ENCODE measurements around the gene ACOT7.

The ACOT7 gene

DNA sequence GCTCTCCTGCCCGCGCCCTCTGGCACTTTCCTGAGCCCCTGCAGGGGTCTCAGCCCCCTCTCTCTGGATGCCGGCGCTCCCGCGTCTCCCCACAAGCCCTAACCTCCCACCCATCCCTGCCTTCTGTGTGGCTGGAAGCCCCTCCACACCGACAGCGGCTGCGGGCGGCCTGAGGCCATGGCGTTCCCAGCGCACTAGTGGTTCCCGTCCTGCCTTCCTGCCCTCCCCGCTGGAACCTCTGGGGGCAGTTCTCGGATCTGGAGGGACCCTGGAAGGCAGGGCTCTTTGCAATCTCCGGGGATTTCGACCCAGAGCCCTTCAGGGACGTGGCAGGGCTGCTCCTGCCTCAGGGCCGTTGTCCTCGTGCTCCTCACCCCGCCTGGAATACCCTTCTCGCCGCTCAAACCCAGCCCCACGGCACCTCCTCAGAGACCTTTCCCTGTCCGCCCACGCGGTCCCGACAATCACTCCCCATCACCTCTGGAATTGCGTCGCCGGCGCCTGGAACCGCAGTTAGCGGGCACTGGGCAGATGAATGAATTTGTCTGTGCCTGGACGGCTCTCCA is 30.5 kb upstream of the ACOT7 start:
- DNase-seq, result no peak

DNA sequence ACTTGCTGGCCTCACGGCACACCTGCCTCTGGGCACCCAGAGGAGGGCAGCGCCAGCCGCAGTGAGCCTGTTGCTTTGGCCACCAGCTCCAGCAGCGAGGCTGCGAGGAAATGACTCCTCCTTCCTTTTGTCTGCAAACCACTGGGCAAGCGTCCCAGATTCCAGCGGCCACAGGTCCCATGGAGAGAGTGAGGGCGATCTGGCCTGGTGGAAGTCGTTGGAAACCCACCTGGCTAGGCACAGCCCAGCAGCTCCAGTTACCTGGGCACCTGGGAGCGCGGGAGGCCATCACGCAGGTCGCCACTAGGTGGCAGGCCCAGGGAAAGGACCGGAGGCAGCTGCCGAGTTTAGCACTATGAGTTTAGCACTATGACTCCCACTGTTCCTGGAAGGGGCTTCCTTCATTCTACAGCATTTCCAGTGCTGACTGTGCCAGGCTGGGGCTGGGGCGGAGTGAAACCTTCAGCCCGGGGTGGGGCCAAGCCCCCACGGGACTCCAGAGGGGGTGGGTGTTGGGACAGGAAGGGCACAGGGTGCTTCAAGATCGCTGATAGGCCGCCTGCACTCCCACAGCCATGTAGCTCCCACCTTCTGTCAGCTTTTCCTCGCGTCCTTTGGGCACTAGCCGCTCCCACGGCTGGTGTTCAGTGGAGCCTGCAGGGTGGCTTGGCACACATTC is 29.9 kb upstream of the ACOT7 start:
- DNase-seq, result peak; percentile 72

DNA sequence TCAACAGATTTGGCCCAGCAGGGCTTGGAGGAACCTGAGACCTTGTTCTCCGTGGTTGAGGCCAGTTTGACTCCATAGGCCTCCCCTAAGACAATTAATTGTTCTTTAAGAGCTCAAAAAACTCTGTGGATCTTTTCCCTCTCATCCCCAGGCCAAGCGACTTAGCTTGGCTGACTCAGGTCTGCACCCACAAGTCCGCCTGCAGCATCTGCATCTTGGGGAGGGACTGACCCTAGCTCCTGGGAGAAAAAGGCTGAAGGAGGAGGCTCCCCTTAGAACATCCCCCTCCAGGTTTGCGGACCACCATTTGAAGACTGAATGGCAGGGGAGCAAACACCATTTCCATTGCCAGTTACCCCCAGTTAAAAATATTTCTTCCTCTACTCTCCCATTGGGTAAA is 27.7 kb upstream of the ACOT7 start:
- DNase-seq, result no peak

DNA sequence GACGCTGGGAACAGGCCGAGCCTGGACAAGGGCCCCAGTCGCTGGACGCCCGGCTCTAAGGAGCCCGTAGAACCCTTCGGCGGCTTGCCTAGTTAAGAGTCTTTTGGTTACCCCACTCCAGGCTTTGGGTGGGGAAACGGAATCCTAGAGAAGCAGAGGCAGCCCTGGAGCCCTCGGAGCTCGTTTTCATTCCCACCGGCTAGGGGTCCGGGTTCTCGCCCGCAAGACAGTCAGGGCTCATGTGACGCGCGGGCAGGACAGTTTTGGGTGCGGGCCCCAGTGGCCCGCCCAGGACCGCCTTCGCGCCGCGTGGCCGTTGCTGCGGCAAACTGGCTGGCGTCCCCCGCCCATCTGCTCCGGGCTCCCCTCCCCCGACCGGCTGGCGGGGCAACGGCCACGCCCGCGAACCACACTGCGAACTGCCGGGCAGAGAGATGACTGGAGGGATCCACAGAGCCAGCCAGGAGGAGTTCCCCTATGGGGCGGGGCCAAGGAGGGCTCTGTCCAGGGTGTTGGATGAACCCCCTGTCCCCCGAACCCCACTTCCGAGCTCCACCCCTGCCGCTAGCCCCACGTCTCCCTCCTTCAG is 27.0 kb upstream of the ACOT7 start:
- no peak for DNase-seq

DNA sequence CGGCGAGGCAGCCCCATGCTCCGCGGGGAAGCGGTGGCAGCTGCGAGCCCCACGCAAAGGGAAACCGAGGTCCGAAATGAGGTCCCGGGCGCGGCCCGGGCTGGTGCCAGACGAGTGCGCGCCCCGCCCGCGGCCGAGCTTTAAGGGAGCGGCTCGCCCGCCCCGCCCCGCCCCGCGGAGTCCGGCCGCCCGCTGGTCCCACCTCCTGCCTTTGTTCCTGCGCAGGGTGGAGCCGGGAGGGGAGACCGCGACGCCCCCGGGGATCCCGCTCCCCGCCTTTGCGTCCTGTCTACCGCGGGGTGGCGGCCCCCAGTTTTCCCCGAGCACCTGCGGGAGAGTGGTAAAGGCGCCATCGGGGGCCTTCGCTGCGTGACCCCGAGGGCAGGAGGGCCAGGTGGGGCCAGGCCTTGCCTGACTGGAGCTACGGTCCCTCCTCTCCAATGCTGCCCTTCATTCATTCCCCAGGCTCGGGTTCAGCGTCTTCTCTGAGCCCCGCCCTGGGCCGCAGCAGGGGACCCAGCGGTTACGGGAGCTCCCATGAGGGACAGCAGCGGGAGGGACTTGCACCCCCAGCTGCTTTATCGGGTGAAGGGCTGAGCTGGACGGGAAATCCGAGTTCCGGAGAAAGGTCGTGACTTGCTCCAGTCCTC is 26.4 kb upstream of the ACOT7 start, which contains the start of gene HES2:
TSS of gene HES2 (minus strand) at position 116 of the 650 bp plus-strand sequence. CDS start at position 17, 99 bp downstream.
- DNase-seq, result no peak

DNA sequence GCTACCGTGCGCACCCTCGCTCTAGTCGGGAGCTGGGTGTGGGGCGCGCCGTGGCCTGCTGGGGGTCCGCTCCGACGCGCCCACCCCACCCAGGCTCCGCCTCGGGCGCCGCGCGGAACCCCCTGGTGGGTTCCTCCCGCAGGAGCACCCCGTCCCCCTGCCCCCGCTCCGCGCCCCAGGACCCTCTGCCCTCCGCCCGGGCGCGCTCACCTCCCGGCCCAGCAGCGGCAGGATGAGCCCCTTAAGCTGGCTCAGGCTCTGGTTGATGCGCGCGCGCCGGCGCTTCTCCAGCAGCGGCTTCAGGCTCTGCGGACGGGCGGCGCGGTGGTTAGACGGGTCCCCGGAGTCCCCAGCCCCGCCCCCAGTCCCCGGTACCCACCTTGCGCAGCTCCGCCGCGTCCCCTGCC is 25.8 kb upstream of the ACOT7 start:
- peak; percentile 10 for DNase-seq

DNA sequence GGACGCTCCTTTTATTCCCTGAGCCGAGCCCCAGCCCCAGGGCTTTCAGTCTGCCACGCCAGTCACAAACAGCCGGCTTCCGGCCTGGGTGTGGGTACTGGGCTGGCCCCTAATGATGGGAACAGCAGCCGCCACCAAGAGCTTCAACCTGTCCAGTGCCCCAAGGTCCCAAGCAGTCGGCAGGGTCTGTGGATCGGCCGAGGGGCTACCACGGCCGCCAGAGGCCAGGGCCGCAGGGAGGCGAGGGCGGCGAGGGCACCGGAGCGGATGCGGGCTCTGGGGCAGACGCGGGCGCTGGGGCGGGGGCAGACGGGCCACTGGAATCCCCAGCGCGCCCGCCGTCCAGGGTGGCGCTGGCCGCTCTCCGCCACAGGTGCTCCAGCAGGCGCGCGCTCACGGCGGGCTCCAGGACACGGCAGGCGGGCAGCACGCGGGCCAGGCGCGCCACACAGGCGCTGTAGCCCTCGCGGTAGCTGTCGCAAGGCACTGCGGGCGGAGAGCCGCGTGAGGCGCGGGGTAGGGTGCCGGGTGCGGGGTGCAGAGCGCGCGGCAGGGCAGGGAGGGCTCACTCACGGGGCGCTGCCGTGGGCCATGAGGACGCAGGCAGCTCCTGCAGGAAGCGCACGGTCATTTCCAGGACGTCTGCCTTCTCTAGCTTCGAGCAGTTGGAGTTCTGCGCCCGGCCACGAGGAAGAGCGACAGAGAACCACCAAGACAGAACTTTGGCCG is 25.3 kb upstream of the ACOT7 start:
- DNase-seq, result no peak

DNA sequence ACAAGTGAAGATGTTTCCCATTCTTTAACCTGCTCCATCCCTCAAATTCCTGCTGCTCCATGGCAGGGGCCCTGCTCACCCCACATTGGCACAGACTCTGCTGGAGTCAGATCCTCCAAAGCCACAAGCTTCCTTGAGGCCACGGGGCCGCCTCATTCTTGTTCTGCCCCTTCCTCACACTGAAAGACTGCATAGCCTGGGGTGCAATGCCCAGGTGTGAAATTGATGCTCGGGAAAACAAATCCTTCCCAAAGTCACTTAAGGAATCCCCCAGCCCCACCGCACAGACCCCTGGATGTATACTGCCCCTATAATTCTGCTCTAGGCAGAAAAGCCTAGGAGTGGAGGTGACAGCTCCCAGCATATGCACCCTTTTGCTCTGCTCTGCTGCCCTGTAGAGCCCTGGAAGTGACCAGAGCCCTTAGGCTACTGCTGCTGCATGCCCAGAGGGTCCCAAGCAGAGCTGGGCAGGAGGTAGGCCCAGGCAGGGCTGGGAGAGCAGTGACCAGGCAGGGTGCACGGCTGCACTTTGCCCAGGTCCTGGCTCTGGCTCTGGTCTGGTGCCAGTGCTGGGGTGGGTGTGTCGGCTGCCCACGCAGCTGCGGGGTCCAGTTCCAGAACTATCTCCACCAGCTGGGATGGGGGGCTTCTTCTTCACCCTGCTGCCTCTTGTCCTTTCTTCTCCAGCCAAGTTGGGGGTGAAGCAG is 24.5 kb upstream of the ACOT7 start:
- no peak for DNase-seq

DNA sequence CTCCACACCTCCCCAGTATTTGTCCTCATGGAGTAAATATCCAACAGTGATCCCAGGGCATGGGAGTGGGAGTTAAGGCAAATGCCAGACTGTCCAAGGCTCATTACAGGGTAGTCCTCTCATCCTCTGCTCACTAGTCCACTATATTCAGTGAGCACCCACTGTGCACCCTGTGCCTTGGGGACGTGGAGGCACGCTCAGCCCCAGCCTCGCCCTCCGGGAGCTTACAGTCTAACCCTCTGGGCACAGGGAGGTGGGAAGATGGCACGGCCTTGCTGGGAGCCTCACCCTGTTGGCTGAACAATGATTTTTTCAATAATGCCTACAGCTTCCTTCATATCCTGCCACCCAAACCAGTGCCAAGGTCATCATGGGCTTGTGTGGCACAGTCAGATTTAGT is 23.3 kb upstream of the ACOT7 start:
- no peak for DNase-seq

DNA sequence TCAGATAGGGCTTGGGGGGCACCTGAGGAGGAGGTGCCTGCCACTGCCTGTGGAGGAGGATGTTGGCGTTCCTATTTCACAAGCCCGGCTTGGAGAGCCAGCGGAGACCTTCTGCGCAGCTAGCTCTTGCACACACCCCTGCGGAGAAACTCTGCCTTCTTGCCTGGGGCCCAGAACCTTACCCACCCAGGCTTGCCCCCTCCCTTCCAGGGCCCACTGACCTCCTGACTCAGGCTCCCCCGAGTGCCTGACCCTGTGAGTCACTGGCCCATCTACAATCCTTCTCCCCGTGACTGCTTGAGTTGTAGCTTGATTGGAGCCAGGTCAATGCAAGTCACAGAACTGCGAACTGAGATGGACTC is 22.7 kb upstream of the ACOT7 start:
- DNase-seq, result no peak

DNA sequence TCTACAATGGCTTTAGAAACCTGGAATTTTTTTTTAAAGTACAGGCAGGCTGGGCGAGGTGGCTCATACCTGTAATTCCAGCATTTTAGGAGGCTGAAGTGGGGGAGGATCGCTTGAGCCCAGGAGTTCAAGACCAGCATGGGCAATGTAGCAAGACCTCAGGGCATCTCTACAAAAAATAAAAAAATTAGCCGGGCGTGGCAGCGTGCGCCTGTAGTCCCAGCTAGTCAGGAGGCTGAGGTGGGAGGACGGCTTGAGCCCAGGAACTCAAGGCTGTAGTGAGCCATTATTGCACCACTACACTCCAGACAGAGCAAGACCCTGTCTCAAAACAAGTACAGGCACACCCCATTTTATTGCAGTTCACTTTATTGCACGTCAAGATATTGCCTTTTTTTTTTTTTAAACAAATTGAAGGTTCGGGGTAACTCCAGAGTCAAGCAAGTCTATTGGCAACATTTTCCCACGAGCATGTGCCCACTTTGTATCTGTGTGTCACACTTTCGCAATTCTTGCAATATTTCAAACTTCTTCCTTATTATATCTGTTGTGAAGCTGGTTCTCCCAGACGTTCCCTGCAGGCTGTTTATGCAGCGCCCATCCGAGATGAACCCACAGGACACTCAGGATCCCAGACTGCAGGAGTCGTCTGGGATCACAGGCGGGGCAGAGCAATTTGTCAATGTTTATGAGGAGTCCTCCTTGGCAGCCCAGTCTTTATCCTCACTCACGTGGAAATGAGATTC is 21.5 kb upstream of the ACOT7 start:
- no peak for DNase-seq

DNA sequence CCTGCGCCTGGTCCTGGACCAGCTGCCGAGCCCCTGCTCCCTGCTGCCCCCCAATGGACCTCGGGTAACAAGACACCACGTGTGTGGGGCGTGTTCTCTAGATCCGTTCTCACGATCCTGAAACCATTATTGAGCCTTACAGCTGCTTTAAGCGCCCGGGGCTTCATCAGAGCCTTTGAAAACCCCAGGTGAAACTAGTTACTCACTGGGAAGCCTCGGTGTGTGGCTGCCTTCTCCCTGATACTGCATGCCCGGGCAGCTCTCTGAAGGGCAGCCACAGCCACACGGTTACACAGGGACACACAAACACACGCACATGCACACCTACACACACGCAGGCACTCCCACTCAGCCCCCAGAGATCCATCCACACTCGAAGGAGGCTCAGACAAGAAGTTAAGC is 20.9 kb upstream of the ACOT7 start:
- DNase-seq, result no peak

DNA sequence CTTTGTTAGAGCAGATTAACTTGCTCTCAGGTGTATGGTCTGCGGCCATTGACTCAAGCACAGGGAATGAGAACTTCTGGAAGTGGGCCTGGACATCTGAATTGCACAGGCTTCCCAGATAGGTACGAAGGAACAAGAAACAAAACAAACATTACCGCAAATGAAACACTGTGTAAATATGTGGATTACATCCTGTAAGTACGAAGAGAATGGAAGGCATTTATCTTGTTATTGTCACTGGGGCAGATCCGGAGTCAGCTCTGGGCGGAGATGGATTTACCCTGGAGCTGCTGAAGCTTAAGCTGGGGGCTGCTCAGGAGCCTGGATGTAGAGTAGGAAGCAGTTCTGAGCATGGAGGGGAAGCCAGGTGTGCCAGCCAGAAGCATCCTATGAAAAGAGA is 19.3 kb upstream of the ACOT7 start:
- no peak for DNase-seq

DNA sequence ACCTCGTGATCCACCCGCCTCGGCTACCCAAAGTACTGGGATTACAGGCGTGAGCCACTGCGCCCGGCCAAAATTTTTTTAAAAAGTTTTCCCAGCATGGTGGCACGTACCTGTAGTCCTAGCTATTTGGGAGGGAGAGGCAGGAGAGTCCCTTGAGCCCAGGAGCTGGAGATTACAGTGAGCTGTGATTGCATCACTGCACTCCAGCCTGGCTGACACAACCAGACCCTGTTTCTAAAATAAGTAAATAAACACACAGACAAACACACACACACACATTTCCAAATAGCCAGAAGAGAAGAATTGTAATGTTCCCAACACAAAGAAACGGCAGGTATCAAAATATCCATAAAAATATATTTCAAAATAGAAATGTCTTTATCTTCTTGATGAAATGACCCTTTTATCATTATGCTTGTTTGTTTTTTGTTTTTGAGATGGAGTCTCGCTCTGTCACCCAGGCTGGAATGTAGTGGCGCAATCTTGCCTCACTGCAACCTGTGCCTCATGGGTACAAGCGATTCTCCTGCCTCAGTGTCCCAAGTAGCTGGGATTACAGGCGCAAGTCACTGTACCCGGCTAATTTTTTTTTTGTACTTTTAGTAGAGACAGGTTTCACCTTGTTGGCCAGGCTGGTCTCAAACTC is 16.8 kb upstream of the ACOT7 start:
- DNase-seq, result no peak

DNA sequence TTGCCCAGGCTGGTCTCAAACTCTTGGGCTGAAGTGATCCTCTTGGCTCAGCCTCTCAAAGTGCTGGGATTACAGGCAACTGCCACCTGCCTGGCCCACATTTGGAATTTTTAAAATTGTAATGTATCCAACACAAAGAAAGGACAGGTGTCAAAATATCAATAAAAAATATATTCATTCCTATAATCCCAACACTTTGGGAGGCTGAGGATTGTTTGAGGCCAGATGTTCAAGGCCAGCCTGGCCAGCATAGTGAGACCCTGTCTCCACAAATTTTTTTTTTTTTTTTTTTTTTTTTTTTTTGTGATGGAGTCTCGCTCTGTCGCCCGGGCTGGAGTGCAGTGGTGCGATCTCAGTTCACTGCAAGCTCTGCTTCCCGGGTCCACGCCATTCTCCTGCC is 16.2 kb upstream of the ACOT7 start:
- no peak for DNase-seq

DNA sequence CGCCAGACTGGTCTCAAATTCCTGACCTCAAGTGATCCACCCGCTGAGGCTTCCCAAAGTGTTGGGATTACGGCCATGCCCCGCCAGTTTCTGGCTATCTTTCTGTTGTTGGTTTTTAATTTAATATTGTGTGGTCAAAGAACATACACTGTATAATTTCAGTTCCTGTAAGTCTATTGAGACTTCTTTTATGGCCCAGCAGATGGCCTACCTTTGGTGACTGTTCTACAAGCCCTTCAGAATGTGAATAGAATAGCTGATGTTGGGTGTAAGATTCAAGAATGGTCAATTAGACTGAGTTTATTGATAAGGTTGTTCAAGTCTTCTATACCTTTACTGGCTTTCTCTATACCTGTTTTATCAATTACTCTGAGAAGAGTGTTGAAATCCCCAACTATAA is 15.5 kb upstream of the ACOT7 start:
- no peak for DNase-seq

DNA sequence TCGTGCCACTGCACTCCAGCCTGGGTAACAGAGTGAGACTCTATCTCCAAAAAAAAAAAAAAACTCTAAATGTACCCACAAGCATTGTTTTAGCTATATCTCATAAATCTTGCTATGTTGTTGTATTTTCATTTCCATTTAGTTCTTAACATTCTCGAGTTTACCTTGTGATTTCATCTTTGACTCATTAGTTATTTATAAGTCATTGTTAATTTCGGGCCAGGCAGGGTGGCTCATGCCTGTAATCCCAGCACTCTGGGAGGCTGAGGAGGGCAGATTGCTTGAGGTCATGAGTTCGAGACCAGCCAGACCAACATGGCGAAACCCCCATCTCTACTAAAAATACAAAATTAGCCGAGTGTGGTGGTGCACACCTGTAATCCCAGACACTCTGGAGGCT is 14.5 kb upstream of the ACOT7 start:
- DNase-seq, result no peak

DNA sequence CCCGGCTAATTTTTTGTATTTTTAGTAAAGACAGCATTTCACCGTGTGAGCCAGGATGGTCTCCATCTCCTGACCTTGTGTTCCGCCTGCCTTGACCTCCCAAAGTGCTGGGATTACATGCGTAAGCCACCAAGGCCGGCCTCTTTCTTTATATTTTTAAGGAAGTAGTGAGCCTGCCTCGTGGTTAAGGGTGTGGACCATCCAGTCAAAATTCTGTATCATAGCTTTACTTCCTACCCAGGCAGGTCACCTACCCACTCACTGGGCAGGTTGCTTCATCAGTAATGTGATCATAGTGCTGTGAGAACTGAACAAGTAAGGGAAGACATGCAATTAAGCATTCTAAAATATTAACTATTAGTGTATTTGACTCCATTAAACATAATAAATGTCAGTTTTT is 8.1 kb upstream of the ACOT7 start:
- DNase-seq, result no peak

DNA sequence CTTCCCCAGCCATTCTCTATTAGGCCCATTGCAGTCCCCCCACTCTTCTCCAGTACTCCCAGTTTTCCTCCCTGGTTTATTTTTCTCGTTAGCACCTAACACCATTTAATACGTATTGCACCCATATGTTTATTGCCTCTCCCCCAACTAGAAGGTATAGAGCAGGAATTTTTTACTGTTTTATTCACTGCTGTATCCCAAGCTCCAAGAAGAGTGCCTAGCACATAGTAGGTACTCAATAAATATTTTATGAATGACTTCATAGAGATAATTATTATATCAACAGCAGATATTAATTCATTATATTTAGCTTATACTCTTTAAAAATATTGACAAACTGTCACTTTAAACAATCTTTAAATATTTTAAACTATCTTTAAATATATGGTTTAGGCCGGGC is 5.7 kb upstream of the ACOT7 start:
- no peak for DNase-seq

DNA sequence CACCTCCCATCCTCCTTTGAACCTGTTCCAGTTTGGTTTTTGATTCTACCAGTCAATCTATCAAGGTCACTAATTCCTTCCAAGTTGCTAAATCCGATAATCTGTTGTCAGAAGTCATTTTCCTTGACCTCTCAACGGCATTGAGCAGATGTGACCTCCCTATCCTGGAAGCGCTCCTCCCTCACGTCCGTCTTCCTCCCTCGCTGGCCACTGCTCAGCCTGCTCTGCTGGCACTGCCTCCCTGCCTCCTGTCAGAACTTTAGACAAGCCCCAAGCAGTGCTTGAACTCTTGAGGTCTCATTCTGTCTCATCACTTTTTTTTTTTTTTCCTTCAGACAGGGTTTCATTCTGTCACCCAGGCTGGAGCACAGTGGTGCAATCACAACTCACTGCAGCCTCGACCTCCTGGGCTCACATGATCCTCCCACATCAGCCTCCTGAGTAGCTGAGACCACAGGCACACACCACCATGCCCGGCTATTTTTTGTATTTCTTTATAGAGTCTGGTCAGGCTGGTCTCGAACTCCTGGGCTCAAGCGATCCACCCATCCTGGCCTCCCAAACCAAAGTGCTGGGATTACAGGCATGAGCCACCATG is 4.4 kb upstream of the ACOT7 start:
- DNase-seq, result no peak

DNA sequence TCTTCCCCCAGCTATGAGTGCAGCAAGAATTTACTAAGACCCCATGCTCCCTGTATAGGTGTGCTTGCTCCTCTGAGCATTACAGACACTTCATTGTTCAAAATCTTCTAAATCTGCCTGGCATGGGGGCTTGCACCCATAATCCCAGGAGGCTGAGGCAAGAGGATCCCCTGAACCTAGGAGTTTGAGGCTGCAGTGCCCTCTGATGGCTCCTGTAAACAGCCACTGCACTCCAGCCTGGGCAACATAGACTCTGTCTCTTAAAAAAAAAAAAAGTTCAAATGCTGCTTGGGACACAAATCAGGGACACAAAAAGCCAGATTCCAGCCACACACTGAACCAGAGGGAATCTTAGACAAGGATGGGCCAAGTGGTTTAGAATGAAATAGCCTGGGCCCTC is 3.4 kb upstream of the ACOT7 start:
- DNase-seq, result no peak

All from NCI-H1105 (cell line).